GM21390 (cell line): ENCODE measurements around the gene PLXNA2.

ENCODE experiments used
- ATAC-seq: cut with Tn5 transposase; IDR thresholded peaks from one replicate; pipeline ENCODE4 v1.9.1; 2021; ENCODE audit not compliant: unreplicated experiment

The PLXNA2 gene

DNA sequence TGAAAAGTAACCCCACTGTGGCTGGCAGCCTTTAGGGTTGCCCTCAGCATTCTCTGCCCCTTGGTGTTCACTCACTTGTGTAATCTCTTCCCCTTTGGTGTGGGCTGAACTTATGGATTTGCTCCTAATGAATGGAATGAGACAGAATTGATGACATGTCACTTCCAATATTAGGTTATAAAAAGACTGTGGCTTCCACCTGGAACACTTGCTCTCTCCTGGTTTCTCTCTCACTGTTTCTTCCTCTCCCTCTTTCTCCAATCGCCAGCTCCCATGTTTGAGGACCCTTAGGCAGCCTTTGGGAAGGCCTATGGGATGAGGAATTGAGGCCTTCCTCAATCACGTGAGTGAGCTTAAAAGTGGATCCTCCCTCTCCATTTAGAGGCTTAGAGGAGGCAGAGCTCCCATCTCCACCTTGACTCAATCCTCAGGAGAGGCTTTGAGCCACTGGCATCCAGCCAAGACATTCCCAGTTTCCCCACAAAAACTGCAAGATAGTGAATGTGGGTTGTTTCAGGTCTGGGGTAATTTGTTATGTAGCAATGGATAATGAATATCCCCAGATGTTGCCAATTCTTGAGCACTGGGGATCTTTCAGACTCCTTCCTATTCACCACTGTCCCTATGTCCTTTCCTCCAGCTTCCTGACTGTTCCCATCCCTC, 237.8 kb downstream of the PLXNA2 start:
- no peak for ATAC-seq

DNA sequence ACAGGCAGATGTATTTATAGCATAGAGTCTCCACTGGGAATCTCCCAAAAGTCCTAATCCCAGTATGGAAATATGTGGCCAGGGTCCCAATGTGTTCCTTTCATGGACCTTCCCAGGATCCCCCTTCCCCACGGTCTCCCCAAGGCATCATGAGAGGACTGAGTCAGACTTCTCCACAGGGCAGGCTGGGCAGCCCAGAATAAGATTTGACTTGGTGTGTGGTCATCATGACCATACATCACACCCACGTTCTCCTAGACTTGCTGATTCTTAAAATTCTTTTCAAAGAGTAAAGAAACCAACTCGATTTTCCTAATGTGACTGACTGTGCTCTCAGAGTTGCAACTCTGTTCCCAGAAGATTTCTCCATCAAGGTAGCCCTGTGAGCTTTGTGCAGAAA, 239.3 kb downstream of the PLXNA2 start:
- no peak for ATAC-seq

DNA sequence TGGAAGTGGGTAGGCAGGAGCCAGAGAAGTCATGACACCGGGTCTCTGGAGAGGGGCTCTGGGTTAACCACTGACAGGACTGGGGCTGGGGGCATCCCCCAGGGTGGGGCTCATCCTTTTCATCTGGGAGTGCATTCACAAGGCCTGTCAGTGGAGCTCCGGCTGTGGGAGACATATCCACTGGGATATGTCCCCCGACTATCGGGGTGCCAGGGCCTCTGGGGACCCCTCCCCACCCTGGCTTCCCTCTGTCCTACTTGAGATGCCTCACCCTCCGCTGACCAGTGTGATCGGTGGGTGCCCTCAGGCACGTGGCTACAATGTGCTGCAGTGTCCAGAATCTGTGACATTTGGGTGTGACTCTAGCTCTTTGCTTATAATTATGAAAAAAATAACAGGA, 240.9 kb downstream of the PLXNA2 start:
- ATAC-seq = no peak

DNA sequence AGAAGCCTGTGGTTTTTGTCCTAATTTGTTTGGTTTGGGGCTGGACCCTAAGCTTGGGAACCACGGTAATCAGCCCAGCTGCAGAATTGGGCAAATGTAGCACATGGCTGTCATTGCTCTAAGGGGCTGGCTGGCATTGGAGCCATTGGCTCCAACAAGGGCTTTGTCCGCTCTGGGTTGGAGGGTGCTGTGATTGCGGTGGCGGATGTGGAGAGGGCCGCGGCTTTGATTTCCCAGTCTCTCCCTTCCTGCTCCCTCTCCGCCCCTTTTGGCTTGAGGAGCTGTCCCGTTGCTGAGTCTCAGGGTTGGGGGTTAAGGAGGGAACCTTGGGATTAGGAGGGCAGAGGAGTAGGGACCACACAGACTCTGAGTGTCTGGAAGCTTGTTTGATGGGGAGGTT, 241.5 kb downstream of the PLXNA2 start:
- no peak for ATAC-seq

DNA sequence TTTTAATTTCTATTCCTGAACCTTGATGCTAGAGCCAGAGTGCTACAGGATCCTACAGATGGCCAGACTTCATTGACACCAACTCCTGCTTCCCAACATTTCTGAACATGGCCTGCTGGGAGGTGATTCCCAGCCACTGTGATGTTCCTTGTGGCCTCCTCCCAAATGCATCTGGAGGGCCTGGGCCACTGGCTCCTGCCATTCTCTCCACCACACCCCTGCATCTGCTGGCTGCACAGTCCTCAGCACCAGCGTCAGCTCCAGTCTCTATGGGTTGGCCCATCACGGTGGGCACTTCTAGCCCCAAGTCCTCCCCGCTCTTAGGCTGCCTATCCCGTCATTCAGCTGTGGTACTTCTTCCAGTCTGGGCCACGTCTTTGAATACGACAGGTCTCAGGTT, 242.1 kb downstream of the PLXNA2 start:
- no peak for ATAC-seq

DNA sequence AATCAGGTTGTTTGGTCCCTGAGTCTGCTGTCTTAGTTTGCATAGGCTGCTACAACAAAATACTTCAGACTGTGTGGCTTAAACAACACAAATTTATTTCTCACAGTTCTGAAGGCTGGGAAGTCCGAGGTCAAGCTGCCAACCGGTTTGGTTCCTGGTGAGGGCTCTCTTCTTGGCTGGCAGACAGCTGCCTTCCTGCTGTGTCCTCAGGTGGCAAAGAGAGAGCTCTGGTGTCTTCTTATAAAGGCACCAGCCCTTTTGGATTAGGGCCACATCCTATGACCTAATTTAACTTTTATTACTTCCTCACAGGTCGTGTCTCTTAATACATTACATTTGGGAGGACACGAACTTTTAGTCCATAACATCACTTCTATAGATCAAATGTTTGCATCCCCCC, 243.7 kb downstream of the PLXNA2 start:
- ATAC-seq = no peak

DNA sequence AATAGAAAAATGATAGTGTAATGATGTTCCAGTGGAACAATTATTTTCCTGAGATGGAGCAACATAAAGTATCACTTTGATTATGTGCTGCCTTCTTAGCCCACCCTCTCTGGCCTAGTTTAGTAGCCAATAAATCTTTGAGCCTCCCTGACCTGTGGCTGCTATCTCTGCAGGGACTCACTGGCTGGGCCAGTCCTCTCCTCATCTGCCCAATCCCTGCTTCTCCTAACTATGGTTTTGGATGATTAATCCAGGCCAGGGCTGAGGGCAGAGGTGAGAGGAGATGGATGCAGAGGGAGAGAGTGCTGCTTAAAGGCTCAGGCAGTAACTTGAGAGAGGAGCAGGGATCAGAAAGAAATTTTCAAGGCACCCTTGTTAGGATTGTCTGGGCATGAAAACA, 244.2 kb downstream of the PLXNA2 start:
- ATAC-seq = no peak

DNA sequence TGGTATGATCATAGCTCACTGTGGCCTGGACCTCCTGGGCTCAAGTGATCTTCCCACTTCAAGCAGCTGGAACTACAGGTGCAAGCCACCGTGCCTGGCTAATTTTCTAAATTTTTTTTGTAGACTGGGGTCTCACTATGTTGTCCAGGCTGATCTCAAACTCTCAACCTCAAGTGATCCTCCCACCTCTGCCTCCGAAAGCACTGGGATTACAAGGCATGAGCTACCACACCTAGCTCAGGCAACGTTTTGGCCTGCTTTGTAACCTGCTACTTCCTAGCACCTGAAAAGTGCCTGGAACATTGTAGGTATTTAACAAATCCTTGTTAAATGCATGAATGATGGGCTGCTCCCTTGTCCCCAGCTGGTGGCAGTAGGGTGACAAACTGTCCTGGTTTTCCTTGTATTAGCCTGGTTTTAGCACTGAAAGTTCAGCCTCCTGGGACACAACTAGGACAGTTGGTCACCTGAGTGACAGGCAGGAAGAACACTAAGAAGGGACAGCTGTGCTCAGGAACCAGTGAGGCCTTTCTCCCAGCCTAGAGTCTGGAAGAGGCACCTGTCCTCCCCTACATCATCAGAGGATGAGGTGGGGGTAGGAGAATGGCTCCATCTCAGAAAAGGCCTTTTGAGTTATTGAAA, 244.8 kb downstream of the PLXNA2 start:
- no peak for ATAC-seq

DNA sequence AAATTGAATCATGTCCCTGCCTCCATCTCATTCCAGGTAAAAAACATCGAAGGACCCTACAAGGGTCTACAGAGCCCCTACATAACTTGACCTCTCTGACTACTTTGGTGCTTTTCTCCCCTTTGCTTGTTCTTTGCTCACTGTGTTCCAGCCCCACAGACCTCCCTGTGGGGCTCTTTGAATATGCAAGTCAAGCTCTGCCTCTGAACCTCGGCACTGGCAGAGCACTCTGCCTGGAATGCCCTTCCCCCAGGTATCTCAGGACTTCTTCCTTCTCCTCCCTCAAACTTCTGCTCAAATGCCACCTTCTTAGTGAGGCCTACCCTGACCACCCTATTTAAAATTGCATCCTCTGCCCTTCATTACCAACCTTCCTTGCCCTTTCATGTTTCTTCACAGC, 245.5 kb downstream of the PLXNA2 start:
- ATAC-seq = no peak

DNA sequence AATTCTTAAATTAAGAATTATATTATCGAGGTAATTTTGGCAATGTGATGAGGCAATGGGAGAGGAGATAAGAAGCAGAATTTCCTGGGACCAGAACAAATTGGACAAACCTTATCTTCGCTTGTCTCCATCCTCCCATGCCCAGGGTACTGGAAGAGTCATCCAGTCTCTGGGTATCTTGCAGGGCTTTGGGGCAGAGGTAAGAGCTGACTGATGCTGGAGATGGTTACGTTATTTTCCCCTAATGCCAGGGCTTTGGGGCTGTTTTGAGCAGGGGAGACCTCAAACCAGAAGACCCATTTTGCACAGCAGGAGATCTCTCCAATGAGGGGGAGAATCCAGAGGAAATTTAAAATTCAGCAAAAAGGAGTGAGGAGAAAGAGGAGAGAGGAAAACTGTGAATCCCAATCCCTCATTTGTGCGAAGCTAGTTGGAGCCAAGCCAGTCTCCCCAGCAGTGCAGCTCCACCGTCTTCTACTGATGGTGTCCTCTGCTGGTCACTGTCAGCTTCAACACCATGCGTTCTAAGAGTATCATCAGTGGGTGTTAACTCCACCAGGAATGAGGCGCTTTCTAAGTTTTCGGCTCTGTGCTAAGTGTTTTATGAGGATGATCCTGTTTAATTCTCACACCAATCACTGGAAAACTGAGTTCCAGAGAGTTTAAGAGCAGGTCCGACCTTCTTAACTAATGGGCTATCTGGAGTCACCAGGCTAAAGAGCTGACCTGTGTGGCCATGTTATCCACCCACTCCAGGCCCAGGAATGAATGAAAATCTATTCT, 246.5 kb downstream of the PLXNA2 start:
- ATAC-seq = no peak

DNA sequence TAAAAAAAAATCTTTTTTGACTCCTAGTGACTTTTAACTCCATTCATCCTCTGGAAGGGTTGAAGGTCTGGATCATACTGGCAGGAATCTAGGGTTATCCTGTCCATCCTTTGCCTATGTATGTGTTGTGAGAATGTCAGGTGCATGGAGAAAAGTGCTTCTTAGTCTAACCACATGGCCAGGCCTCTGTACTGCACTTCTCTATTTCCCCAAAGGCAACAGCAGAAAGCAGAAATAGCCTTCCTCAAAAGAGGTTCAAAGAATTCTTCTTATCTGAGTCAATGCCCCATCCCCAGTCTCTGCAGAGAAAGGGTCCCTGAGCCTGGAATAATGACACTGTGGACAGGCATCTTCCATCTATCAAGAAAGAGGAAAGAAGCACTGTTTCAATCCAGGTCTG, 247.5 kb downstream of the PLXNA2 start:
- ATAC-seq = no peak

DNA sequence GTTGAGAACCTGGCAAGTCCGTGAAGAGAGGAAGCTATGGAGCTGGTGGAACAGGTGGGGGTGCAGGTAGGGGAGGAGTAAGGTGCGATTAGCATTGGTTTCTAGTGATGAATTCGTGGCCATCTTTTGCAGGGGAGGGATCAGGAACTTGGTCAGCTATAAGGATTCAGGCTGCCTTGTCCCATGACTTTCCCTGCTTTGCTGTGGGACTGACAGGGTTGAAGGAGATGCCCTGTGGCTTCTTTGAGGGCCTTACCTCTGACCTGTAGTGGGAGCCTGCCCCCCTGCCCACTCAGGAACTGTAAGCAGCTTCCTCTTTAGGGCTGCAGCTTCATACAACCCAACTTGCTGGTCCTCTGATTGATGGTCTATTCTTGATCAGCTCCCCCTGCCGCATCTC, 248.6 kb downstream of the PLXNA2 start:
- ATAC-seq = no peak

DNA sequence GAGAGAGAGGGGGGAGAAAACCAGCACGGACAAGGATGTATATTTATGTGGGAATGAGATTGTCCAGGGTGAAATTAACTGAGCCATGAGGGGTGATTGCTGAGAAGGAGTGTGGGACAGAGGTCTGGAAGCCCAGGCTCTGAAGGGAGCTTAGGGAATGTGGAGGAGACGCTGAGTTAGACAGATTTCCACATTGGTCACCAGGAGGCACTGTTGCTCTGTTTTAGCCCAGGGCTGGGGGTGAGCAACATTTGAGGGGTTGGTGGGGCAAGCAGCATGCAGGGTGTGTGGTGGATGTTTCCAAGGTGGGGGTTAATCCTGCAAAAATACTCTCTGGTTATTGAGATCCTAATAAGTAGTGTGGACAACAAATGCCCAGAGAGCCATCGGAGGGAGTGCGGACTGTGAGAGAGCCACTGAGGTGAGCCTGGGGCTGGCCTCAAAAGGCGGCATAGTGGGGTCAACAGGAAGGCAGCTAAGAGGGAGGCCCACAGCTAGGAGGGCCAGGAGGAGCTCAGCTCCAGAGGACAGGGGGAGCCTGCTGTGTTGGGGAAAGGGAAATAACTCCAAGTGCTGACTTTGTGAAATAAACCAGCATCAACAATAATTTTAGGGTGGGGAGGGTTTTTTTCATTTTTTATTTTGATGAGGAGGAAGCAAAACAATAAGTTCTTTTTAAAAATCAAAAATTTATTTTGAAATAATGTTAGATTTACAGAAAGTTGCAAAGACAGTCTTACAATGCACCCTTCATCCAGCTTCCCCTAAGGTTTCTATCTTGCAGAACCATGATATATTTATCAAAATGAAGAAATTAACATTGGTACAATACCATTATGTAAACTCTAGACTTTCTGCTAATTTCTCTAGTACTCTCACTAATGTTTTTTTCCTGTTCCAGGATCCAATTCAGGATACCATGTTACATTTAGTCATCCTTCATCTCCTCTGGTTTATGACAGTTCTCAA, 250.4 kb downstream of the PLXNA2 start:
- no peak for ATAC-seq

DNA sequence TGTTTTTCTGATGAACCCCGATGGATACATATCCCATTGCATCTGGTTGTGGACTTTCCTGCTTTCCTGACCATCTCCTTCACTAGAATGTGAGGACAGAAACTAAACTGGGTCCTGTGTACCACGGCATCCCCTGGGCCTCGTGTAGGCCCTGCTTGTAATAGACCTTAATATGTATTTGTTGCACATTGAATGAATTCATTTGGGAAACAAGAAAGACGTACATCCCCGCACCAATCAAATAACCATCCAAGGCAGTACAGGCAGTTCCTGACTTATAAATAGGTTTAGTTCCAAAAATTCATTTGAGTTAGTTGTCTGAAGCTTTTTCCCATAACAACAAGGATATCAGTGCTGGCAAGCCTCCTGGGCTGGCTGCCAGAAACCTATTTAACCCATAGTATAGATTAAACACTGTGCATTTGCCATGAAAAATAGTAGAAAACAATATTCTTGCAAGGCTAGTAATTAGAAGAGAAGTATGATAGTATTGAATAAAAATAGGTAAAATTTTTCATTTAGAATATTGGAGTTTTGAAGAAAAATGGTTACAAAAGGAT, 251.4 kb downstream of the PLXNA2 start:
- ATAC-seq = no peak

DNA sequence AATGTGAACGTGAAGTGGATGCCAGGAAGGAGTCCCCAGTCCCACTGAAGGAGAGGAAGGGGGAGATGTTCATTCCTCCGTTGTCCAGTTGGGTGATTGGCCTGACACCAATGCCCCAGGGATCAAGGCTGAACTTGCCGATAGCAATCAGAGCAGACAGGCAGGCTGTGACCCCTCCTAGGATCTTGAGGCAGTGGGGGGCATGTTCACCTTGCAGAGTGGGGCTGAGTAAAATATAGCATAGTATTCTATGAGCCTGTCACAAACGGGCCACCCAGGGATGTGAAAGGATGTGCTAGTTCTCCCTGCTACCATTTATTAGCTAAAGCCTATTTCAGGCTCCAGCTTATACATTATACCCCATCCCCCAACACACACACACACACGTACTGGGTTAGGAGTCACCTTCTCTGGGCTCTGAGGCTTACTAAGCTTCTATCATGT, 252.6 kb downstream of the PLXNA2 start:
- no peak for ATAC-seq

DNA sequence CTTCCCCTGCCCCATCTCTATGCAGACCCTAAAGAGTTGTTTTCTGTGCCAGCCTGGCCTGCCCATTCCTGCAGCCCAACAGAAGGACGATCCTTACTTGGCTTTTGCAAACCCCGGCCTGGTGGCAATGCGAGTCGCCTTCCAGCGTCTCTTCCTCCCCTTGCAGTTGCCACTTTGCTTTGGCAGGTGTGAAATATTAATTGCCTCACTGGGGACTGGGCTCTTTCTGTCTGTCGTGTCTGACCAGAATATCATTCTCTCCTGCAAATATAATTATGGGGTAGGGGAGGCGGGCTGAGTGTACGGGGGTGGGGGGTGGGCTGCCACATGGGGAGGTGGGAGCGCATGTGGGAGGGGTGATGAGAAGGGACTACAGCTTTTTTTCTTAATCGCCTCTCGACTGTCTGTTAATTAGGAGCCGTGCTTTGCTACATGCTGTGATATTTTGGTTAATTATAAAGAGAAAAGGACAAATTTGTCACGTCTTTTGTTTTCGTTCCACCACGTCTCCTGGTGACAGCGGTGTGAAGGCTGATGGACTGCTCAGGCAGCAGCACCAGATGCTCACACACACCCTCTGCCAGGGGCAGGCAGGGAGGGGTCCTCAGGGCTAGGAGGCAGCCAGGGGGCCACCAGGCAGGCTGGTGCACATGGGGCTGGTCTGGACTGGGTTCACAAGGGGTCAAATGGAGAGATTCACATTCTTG, 253.2 kb downstream of the PLXNA2 start:
- ATAC-seq = no peak

DNA sequence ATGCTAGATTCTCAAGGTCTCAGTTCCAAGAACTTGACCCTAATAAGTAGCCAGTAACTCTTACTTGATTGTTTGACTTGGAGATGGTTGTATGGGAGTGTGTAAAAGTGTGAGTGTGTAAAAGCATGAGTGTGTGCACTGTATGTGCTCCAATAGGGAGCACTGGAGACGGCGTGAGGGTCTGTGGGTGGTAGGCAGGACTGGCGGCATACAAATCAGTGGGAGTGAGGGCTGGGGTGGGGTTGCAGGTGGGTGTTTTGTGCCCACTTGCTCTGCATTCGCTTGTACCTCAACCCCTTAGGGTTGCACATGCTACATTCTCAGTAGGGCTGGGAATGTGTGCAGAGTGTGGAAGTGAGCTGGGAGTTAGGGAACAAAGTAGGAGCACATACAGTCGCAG, 253.7 kb downstream of the PLXNA2 start:
- ATAC-seq = no peak

DNA sequence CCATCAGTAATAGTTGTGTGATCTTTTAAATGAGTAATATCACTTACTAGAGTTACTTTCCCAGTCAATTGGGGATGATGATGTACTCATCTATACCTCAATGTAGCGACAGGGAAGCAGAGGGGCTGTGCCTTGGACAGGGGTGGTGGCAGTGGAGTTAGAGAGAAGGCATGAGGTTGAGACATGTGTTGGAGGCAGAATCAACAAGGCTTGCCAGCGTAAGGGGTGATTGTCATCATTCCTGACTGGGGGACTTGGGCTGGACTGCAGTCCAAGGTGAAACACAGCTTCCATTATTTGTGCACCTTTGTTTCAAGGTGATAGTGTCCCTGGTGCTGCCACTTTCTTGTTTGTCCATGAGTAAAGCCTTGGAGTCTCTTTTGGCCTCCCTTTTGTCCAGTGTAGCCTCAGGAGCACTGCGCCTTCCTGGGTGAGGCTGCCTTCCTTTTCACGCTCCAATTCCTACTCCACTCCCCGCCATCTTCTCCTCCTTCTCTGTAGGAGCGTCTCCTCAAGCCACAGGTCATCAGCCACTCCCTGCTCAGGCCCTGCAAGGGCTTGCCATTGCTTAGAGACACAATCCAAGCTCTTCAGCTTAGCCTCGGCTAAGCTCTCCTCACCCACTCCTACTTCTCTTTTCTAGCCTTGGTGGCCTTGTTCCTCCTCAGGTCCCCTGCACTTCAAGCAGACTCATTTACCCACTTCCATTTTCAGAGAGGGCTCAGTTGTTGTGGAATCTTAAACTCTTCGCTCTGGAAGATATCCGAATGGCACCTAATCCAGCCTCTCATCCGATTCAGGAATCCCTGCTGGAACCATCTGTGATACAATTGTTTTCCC, 255.6 kb downstream of the PLXNA2 start:
- no peak for ATAC-seq

DNA sequence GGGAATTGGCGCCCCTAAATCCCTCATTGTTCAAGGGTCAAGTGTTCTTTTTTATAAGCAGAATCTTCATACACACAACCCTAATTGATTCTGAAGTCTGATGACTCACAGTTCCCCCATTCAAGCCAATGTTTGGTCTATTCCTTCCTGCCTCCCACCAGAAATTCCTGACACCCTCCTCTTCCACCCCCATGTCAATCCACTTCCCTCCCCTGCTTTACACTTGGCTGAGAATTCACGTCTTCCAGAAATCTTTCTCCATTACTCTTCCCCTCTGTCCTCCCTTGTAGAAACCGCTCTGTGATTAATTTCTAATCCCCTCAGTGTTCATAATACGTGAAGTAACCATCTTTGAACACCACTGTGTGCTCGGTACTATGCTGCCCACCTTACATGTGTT, 257.0 kb downstream of the PLXNA2 start:
- ATAC-seq = no peak
